T-helper 1 cell treated with Interleukin-12 subunit alpha and Interleukin-12 subunit beta and Interleukin-4 antibody, amounts not matched to agents 30 ng/mL and 1 ng/mL, for 36 hours (primary cell): Measurements from ENCODE around the gene LCK. TPM values are rescaled to one million over a fixed set of nuclear protein-coding genes. Genes with fewer than 3 reads are reported as not detected.

ENCODE experiments used
- intact Hi-C: fragments of 100-400 bp; cut with micrococcal nuclease; formaldehyde crosslinking; loops from one replicate; pipeline ENCODE4 v1.15.1; 2024
- total RNA-seq: library from RNA; stranded (reverse); gene quantifications from 2 replicates; pipeline ENCODE4 v1.2.3, GENCODE V29; 2022

LCK gene
- total RNA-seq, 1 donor from 2014 or later = 425 TPM

- intact Hi-C loops = no loop called here
These were observed 60.8 kb downstream of the LCK start for GRCh38 chr1:32311709-32312393.

- intact Hi-C loops = no loop called here
These were observed 65.8 kb downstream of the LCK start for GRCh38 chr1:32316903-32317277.

DNA sequence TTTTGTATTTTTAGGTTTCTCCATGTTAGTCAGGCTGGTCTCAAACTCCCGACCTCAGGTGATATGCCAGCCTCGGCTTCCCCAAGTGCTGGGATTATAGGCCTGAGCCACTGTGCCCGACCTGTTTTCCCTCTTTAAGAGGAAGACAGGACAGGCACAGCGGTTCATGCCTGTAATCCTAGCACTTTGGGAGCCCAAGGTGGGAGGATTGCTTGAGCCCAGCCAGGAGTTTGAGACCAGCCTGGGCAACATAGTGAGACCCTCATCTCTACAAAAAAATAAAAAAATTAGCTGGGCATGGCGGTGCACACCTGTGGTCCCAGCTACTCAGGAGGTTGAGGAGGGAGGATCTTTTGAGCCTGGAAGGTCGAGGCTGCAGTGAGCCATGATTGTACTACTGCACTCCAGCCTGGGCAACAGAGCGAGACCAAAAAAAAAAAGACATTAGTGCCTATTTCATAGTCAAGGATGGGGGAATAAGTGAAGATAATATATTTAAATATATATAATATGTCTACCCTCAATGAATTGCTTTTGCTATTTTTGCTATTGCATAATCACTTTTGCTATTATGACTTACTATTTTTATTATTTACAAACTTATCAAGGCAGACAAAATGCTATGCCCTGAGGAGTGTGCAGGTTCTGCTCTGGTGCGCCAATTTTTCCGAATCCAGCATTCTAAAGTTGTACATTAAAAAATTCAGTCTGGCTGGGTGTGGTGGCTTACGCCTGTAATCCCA lies 67.2 kb downstream of the LCK start:
- intact Hi-C loops = no loop called here

DNA sequence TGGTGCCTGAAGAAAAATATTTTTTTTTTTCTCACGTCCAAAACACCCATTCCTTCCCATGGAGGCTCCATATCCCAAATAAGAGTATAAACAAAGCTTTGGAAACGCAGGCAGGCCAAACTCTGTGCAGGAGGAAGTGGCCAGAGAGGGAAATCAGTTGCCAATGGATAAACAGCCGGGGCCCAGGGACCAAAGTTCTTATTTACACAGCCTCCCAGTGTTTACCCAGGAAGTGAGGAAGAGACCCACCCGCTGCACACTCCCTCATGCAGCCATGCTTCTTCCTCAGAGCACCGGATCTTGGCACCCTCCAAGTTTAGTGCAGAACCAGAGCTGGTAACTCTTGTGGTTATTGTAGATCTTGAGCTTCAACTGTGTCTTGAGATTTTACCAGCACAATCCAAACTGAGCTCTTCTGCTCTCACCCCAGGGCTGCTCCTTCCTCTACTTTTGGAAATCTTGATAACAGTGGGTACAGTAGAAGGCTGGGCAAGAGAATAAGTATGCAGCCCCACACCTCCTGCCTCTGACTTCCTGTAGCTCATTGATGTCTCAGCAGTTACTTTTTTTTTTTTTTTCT lies 70.7 kb downstream of the LCK start:
- intact Hi-C loops = loop anchor here (1.0 to 5.0 kb wide), 3 partner anchors 14 to 65 kb away; partner anchors contain the start of gene MARCKSL1

DNA sequence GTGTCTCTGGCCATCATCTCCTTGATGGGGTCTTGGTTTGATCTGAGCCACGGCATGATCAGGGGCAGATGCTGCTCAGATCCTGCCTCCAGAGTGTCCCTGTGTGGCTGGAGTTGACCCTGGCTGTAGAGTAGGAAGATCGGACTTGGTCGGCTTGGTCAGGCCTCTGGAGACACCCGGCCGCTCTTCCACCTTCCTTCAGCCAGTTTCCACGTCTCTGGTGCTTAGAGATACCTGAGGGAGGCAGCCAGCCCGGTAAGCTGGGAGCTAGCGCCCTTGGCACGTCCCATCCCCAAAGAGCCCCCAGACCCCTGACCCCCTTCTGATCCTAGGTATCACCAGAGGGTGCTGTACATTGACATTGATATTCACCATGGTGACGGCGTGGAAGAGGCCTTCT lies 76.1 kb downstream of the LCK start:
- intact Hi-C loops = no loop called here

GRCh38 chr1:32329931-32330466 lies 78.9 kb downstream of the LCK start:
- intact Hi-C loops = no loop called here

DNA sequence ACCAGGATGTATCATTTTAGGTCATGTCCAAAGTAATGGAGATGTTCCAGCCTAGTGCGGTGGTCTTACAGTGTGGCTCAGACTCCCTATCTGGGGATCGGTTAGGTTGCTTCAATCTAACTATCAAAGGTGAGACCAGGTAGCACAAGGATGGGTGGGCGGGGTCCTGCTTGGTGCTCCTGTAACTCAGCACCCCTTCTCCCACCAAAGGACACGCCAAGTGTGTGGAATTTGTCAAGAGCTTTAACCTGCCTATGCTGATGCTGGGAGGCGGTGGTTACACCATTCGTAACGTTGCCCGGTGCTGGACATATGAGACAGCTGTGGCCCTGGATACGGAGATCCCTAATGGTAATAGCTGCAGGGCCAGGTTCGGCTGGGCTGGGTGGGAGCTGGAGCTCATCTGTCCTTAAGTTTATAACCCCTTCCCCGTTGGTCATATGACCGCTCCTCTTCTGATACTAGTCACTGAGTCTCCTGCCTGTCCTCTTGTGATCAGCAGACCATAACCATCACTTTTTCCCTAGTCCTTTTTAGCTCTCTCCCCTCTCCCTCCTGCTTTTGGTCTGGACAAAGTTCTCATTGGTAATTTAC lies 79.6 kb downstream of the LCK start:
- intact Hi-C loops = no loop called here

GRCh38 chr1:32331549-32331948 lies 80.5 kb downstream of the LCK start:
- intact Hi-C loops = no loop called here

DNA sequence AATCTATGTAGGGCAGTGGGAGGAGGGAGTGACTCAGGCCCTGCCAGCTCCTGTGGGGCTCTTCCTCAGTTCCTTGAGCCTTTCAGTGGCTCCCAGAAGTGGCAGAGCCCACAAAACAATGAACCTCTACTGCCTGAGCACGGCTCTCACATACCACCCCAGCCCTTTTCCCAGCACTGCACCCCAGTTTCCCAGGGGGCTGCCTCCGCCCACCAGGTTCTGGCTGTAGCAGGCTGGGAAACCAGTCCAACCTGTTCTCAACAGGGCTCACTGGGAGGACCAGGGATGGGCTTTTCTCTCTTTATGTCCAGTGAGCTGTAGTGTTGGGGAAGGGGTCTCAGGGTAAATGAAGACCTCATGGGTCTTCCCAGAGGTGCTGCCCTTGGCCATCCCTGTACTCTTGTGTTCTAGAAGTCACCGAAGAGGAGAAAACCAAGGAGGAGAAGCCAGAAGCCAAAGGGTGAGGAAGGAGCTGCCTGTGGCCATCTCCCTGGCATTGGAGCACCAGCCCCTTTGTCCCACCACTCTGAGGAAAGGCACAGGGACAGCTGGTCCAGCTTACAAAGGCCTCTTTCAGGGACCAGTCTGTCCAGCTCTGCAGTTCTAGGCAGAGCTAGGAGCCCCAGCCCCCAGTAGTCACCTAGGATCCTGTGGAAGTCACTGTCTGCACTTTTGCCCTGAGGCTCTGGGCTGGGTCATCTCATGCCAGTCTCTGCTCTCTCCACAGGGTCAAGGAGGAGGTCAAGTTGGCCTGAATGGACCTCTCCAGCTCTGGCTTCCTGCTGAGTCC lies 81.4 kb downstream of the LCK start:
- intact Hi-C loops = no loop called here

DNA sequence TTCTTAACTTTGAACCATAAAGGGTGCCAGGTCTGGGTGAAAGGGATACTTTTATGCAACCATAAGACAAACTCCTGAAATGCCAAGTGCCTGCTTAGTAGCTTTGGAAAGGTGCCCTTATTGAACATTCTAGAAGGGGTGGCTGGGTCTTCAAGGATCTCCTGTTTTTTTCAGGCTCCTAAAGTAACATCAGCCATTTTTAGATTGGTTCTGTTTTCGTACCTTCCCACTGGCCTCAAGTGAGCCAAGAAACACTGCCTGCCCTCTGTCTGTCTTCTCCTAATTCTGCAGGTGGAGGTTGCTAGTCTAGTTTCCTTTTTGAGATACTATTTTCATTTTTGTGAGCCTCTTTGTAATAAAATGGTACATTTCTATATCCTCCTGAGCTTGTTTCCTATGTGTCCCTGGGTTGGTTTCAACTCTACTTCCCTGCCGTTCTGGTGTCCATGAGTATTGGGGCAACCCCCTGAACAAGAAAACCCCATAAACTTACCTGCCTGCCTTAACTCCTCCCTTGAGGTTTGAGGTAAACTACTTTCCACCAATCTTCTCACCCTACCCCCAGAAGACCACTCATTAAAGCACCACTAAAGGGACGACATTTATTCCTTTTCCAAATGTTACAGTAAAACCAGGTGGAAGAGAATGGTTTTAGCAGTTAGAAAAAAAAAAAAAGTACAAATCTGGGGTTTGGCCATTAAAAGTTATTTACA lies 82.3 kb downstream of the LCK start:
- intact Hi-C loops = no loop called here

DNA sequence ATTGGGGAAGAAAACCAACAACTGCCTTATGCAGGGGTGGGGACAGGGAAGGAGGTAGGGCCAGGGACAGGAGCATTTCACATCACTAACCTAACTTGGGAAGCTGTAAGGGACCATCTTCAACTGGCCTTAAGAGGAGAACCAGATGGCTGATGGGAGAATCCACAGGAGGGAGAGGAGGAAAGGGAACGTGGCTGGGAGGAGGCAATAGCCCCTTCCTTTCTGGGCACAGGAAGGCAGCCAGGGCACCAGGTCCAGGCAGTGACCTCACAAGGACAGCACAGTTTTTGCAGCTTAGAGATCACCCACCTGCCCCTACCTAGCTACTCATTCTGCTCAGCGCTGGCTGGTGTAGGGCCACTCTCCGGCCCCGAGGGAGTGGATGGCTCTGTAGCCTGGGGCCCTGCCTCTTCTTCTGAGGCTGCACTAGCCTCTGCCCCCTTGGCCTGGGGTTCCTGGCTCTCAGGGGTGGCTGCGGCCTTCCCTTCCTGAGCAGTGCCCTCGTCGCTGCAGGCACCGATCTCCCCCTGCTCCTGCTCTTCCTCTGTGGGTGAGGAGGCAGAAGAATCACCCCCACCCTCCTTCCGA lies 83.3 kb downstream of the LCK start:
- intact Hi-C loops = no loop called here

DNA sequence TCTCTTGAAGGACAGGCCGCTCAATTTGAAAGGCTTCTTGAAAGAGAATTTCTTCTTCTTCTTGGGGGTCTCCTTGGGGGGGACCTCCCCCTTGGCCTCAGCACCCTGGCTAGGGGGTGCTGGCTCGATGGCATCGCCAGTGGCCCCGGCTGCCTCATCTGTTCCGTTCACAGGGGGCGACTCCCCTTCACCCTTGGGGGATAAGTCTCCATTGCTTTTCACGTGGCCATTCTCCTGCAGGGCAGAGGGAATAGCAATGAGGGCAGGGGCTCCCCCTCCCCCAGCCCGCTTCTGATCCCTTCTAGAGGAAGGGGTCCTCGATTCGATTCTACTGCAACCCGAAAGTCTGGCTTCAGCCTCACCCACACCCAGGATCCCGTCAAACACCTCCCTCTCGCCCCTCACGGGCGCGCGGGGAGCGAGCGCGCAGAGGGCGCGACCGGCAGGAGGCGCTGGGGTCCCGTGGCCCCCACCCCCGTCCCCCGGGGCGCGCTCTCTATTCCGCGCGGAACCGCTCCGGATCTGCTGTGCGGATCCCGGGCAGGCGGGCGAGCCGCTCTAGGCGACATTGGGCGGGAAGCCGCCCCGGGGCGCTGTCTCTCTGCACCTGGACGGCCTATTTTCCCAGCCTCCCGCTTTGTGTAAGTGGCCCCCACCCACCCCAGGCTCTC lies 83.9 kb downstream of the LCK start:
- intact Hi-C loops = loop anchor here (1.0 kb wide), 2 partner anchors 37 to 79 kb away; no protein-coding TSS in a partner anchor

GRCh38 chr1:32335535-32335789 lies 84.4 kb downstream of the LCK start:
- intact Hi-C loops = loop anchor here (1.0 kb wide), 2 partner anchors 37 to 79 kb away; no protein-coding TSS in a partner anchor

Other genes starting within 250 kb of the LCK start
- 154 and 158 TPM in 2 replicates for gene KHDRBS1, start 237.4 kb upstream of the LCK start, total RNA-seq
- gene TMEM39B, start 178.3 kb upstream of the LCK start, total RNA-seq = 33.1 and 33.7 TPM in 2 replicates
- gene KPNA6, start 143.2 kb upstream of the LCK start, total RNA-seq = 72.7 and 73.6 TPM in 2 replicates
- gene TXLNA, start 71.6 kb upstream of the LCK start, total RNA-seq = 96.7 and 97.3 TPM in 2 replicates
- 31.7 and 33.2 TPM in 2 replicates for gene CCDC28B, start 50.7 kb upstream of the LCK start, total RNA-seq
- 2.5 and 3.6 TPM in 2 replicates for gene IQCC, start 45.6 kb upstream of the LCK start, total RNA-seq
- 0.22 TPM in 1 of 2 replicates, not detected in the other for gene DCDC2B, start 42.2 kb upstream of the LCK start, total RNA-seq
- 17.1 and 21.7 TPM in 2 replicates for gene TMEM234, start 28.9 kb upstream of the LCK start, total RNA-seq
- 196 and 197 TPM in 2 replicates for gene EIF3I, start 28.9 kb upstream of the LCK start, total RNA-seq
- 0.22 and 0.68 TPM in 2 replicates for gene FAM167B, start 4.0 kb upstream of the LCK start, total RNA-seq
- 208 and 210 TPM in 2 replicates for gene HDAC1, start 40.8 kb downstream of the LCK start, total RNA-seq
- 26.1 and 26.7 TPM in 2 replicates for gene MARCKSL1, start 85.0 kb downstream of the LCK start, total RNA-seq
- gene FAM229A, start 111.2 kb downstream of the LCK start, total RNA-seq = 7.1 and 10.0 TPM in 2 replicates
- gene TSSK3, start 111.3 kb downstream of the LCK start, total RNA-seq = 0.98 and 1.2 TPM in 2 replicates
- gene BSDC1, start 143.2 kb downstream of the LCK start, total RNA-seq = 60.3 and 63.7 TPM in 2 replicates
- not detected in 2 replicates for gene ZBTB8B, start 213.8 kb downstream of the LCK start, total RNA-seq